Peyer's patch (tissue), 4 donors: ENCODE data around the gene EIF3A.

Experiments used
- POLR2A ChIP-seq, 2 donors: fragments of 450-650 bp; IDR thresholded peaks; one replicate each; pipeline ENCODE4 v1.5.1; 2017; ENCODE audit warnings: antibody characterized with exemption in 2 of 2, mild to moderate bottlenecking in 2 of 2, moderate library complexity in 2 of 2
- TF ChIP-seq, protein P1 (sequence below), 6 experiments: fragments of 450-650 bp in 4 of 6; fragments of 200-600 bp in 2 of 6; sonication (generic) in 1 of 6; IDR thresholded peaks; one replicate each; pipeline ENCODE4 v1.5.1; 2017 to 2019; ENCODE audit warnings: antibody characterized with exemption in 6 of 6, mild to moderate bottlenecking in 3 of 6, moderate library complexity in 1 of 6

DNA sequence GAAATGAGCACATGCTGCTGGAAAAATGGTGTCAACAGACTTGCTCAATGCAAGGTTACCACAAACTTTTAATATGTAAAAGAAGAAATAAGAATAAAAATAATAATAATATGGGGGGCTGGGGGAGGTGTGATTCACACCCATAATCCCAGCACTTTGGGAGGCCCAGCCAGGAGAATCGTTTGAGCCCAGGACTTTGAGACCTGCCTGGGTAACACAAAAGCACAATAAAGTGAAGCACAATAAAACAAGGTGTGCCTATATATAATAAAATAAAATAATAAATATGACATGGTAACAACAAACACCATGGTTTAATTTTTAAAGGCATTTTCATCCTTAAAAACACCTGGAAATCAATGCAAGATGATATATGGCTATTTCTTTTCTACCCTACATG lies 25.1 kb downstream of the EIF3A start:
- TF ChIP-seq, protein P1, sequence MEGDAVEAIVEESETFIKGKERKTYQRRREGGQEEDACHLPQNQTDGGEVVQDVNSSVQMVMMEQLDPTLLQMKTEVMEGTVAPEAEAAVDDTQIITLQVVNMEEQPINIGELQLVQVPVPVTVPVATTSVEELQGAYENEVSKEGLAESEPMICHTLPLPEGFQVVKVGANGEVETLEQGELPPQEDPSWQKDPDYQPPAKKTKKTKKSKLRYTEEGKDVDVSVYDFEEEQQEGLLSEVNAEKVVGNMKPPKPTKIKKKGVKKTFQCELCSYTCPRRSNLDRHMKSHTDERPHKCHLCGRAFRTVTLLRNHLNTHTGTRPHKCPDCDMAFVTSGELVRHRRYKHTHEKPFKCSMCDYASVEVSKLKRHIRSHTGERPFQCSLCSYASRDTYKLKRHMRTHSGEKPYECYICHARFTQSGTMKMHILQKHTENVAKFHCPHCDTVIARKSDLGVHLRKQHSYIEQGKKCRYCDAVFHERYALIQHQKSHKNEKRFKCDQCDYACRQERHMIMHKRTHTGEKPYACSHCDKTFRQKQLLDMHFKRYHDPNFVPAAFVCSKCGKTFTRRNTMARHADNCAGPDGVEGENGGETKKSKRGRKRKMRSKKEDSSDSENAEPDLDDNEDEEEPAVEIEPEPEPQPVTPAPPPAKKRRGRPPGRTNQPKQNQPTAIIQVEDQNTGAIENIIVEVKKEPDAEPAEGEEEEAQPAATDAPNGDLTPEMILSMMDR (IDR thresholded peaks at IDR 0.05), result no peak
- no peak for TF ChIP-seq POLR2A (IDR thresholded peaks at IDR 0.05)
